Uterus (tissue), 4 donors: Measurements from ENCODE around the gene WFDC8. TPM values are rescaled to one million over a fixed set of nuclear protein-coding genes. Genes with fewer than 3 reads are reported as not detected.
"Not testable (repeated sequence)": the region's sequence is repeated elsewhere in the genome, so short reads cannot be mapped to it uniquely, and the experiment has no call there.

Source experiments
- DNase-seq, 2 donors: peaks; one replicate each; pipeline ENCODE4 v3.0.0-alpha.2; 2019 to 2020
- H3K27ac ChIP-seq, 2 donors: fragments of 200-600 bp; sonication (generic); 1 replicate in 1 of 2; 2 replicates in 1 of 2; pipeline ENCODE4 v1.5.1; 2016 to 2018
- H3K27me3 ChIP-seq, 2 donors: fragments of 200-600 bp; sonication (generic); one replicate each; pipeline ENCODE4 v1.5.1; 2018 to 2019; ENCODE audit warnings: control low read depth in 1 of 2
- H3K36me3 ChIP-seq, 2 donors: fragments of 200-600 bp; sonication (generic); one replicate each; pipeline ENCODE4 v1.5.1; 2019; ENCODE audit warnings: control low read depth in 1 of 2
- H3K4me1 ChIP-seq, 2 donors: fragments of 200-600 bp; sonication (generic); one replicate each; pipeline ENCODE4 v1.5.1; 2018 to 2019; ENCODE audit warnings: control low read depth in 1 of 2
- H3K4me3 ChIP-seq, 2 donors: fragments of 200-600 bp; sonication (generic); 1 replicate in 1 of 2; 2 replicates in 1 of 2; pipeline ENCODE4 v1.5.1; 2018 to 2019; ENCODE audit warnings: mild to moderate bottlenecking in 1 of 2
- H3K9me3 ChIP-seq, 2 donors: fragments of 200-600 bp; sonication (generic); one replicate each; pipeline ENCODE4 v1.5.1; 2019; ENCODE audit warnings: control low read depth in 1 of 2
- CTCF ChIP-seq, 4 experiments: fragments of 200-600 bp in 2 of 4; fragments of 450-650 bp in 2 of 4; sonication (generic) in 2 of 4; IDR thresholded peaks; one replicate each; pipeline ENCODE4 v1.5.1; 2016 to 2019; ENCODE audit warnings: antibody characterized with exemption in 4 of 4, mild to moderate bottlenecking in 2 of 4, moderate library complexity in 1 of 4
- POLR2A ChIP-seq, 2 donors: fragments of 450-650 bp; IDR thresholded peaks; one replicate each; pipeline ENCODE4 v1.6.1; 2016; ENCODE audit warnings: antibody characterized with exemption in 2 of 2, mild to moderate bottlenecking in 1 of 2, moderate library complexity in 1 of 2
- intact Hi-C: fragments of 100-400 bp; cut with DNase I; formaldehyde crosslinking; loops from one replicate; pipeline ENCODE4 v1.15.1; 2023; ENCODE audit warnings: low total_unique reads
- total RNA-seq, 4 donors: library from RNA; depleted of rRNA in 3 of 4; stranded (reverse); fragments of >200 nt in 3 of 4; gene quantifications; one replicate each; pipeline versions ENCODE4 v1.1.0 to v1.2.4, GENCODE V29; 2014 to 2023
- donor health status: DM: yes; HTN: yes; CAD: no.

WFDC8 gene
- total RNA-seq, 4 donors from 2014 or later = not detected

GRCh38 chr20:45589725-45590124 is 10.6 kb upstream of the WFDC8 start:
- intact Hi-C loops = no loop called here
- no peak overlapping the region for H3K27ac ChIP-seq
- H3K4me3 ChIP-seq = no peak overlapping the region
- H3K27me3 ChIP-seq = no peaks in the 10 kb centered on the region
- no peaks in the 10 kb centered on the region for H3K36me3 ChIP-seq
- no peak for DNase-seq
- H3K9me3 ChIP-seq = no peaks in the 10 kb centered on the region
- no peaks in the 10 kb centered on the region for H3K4me1 ChIP-seq
- TF ChIP-seq CTCF (IDR thresholded peaks at IDR 0.05) (no peak), POLR2A (IDR thresholded peaks at IDR 0.05) (no peak)

- Histone ChIP-seq H3K27ac (no peak overlapping the region), H3K4me3 (no peak overlapping the region), H3K27me3 (no peaks in the 10 kb centered on the region), H3K9me3 (no peaks in the 10 kb centered on the region), H3K36me3 (no peaks in the 10 kb centered on the region), H3K4me1 (no peaks in the 10 kb centered on the region)
- no peak for TF ChIP-seq POLR2A (IDR thresholded peaks at IDR 0.05)
- intact Hi-C loops = no loop called here
- no peak for DNase-seq
Observed at GRCh38 chr20:45588800-45589199, 9.7 kb upstream of the WFDC8 start.

- DNase-seq, H3K9me3 ChIP-seq, intact Hi-C loops, H3K27ac ChIP-seq, H3K27me3 ChIP-seq, H3K4me1 ChIP-seq, H3K4me3 ChIP-seq, H3K36me3 ChIP-seq: not testable (repeated sequence)
Observed at GRCh38 chr20:45585986-45586385, 6.9 kb upstream of the WFDC8 start.

GRCh38 chr20:45584294-45584693 is 5.2 kb upstream of the WFDC8 start:
- H3K4me3 ChIP-seq, H3K27ac ChIP-seq, H3K9me3 ChIP-seq, DNase-seq, H3K27me3 ChIP-seq, H3K36me3 ChIP-seq, H3K4me1 ChIP-seq, intact Hi-C loops: not testable (repeated sequence)

GRCh38 chr20:45583502-45583901 is 4.4 kb upstream of the WFDC8 start:
- no peak for TF ChIP-seq CTCF (IDR thresholded peaks at IDR 0.05)
- TF ChIP-seq POLR2A (IDR thresholded peaks at IDR 0.05) = no peak
- H3K27me3 ChIP-seq = peaks cover 0 to 7% of the 10 kb centered on the region in 2 donors
- intact Hi-C loops = no loop called here
- H3K27ac ChIP-seq = no peak overlapping the region
- no peak for DNase-seq
- H3K4me3 ChIP-seq = no peak overlapping the region
- no peaks in the 10 kb centered on the region for H3K36me3 ChIP-seq
- H3K4me1 ChIP-seq = no peaks in the 10 kb centered on the region
- no peaks in the 10 kb centered on the region for H3K9me3 ChIP-seq

- intact Hi-C loops = no loop called here
- no peak overlapping the region for H3K4me3 ChIP-seq
- H3K27ac ChIP-seq = no peak overlapping the region
- H3K4me1 ChIP-seq = no peaks in the 10 kb centered on the region
- H3K27me3 ChIP-seq = peaks cover 0 to 7% of the 10 kb centered on the region in 2 donors
- TF ChIP-seq CTCF (IDR thresholded peaks at IDR 0.05) (no peak), POLR2A (IDR thresholded peaks at IDR 0.05) (no peak)
- no peaks in the 10 kb centered on the region for H3K9me3 ChIP-seq
- no peak for DNase-seq
- H3K36me3 ChIP-seq = no peaks in the 10 kb centered on the region
Observed at GRCh38 chr20:45581702-45582101, 2.6 kb upstream of the WFDC8 start.

- H3K36me3 ChIP-seq = no peaks in the 10 kb centered on the region
- no peak for DNase-seq
- H3K4me1 ChIP-seq = no peaks in the 10 kb centered on the region
- H3K27me3 ChIP-seq = peaks cover 0 to 7% of the 10 kb centered on the region in 2 donors
- H3K9me3 ChIP-seq = no peaks in the 10 kb centered on the region
- H3K4me3 ChIP-seq = no peak overlapping the region
- H3K27ac ChIP-seq = no peak overlapping the region
- intact Hi-C loops = no loop called here
- TF ChIP-seq POLR2A (IDR thresholded peaks at IDR 0.05) (no peak), CTCF (IDR thresholded peaks at IDR 0.05) (no peak)
Observed at GRCh38 chr20:45578231-45578630, 853 bp downstream of the WFDC8 start.
